Tongue (tissue), 2 donors: Measurements from ENCODE around the gene BAIAP3. TPM values are rescaled to one million over a fixed set of nuclear protein-coding genes. Genes with fewer than 3 reads are reported as not detected.

Source experiments
- DNase-seq: peaks from one replicate; pipeline ENCODE4 v3.0.0-alpha.2; 2015
- total RNA-seq: library from RNA; depleted of rRNA; stranded (reverse); fragments of >200 nt; gene quantifications from one replicate; pipeline ENCODE4 v1.2.3, GENCODE V29; 2014

BAIAP3 gene
- total RNA-seq, 1 donor from 2014 or later = 2.4 TPM

- DNase-seq = no peak
Measured at GRCh38 chr16:1346422-1347285, 13.2 kb downstream of the BAIAP3 start.

GRCh38 chr16:1347286-1347855 is 13.9 kb downstream of the BAIAP3 start:
- peak; percentile 40 for DNase-seq

GRCh38 chr16:1347962-1348361 is 14.5 kb downstream of the BAIAP3 start:
- no peak for DNase-seq

GRCh38 chr16:1348441-1348840 is 15.0 kb downstream of the BAIAP3 start:
- DNase-seq = no peak

GRCh38 chr16:1348926-1349325 is 15.5 kb downstream of the BAIAP3 start:
- DNase-seq = no peak

GRCh38 chr16:1349351-1349750 is 15.9 kb downstream of the BAIAP3 start:
- DNase-seq = no peak

- DNase-seq = no peak
Measured at GRCh38 chr16:1349951-1350350, 16.5 kb downstream of the BAIAP3 start.

GRCh38 chr16:1350691-1351090 is 17.2 kb downstream of the BAIAP3 start:
- no peak for DNase-seq

- DNase-seq = no peak
Measured at GRCh38 chr16:1351215-1351581, 17.8 kb downstream of the BAIAP3 start.

- DNase-seq = peak; percentile 92
Measured at GRCh38 chr16:1351582-1352362, 18.3 kb downstream of the BAIAP3 start, which contains the start of the genes GNPTG and TSR3. TSS of gene GNPTG (plus strand) at chr16:1351931. CDS start at chr16:1351966, 35 bp downstream. TSS of gene TSR3 (minus strand) at chr16:1351878. CDS start at chr16:1351804, 74 bp downstream.

GRCh38 chr16:1354815-1355540 is 21.5 kb downstream of the BAIAP3 start:
- DNase-seq = no peak

GRCh38 chr16:1355591-1355990 is 22.1 kb downstream of the BAIAP3 start:
- DNase-seq = no peak

- DNase-seq = no peak
Measured at GRCh38 chr16:1356061-1356900, 22.8 kb downstream of the BAIAP3 start.

GRCh38 chr16:1357906-1358566 is 24.6 kb downstream of the BAIAP3 start:
- no peak for DNase-seq

- no peak for DNase-seq
Measured at GRCh38 chr16:1361685-1362360, 28.4 kb downstream of the BAIAP3 start.

GRCh38 chr16:1362807-1363206 is 29.4 kb downstream of the BAIAP3 start:
- DNase-seq = no peak

- peak; percentile 44 for DNase-seq
Measured at GRCh38 chr16:1363501-1364041, 30.1 kb downstream of the BAIAP3 start.

GRCh38 chr16:1364510-1364909 is 31.1 kb downstream of the BAIAP3 start:
- no peak for DNase-seq

- DNase-seq = no peak
Measured at GRCh38 chr16:1366060-1366711, 32.7 kb downstream of the BAIAP3 start.
